Coronary artery (tissue), 2 donors: ENCODE results near the gene KLK15.

ENCODE experiments used
- DNase-seq: peaks from one replicate; pipeline ENCODE4 v3.0.0-alpha.2; 2017; ENCODE audit warnings: low spot score
- H3K27ac ChIP-seq, 2 donors: fragments of 200-600 bp; sonication (generic); one replicate each; pipeline ENCODE4 v1.5.1; 2016 to 2019
- H3K4me3 ChIP-seq: fragments of 200-600 bp; sonication (generic); 2 replicates; pipeline ENCODE4 v1.5.1; 2016; ENCODE audit warnings: mild to moderate bottlenecking, moderate library complexity
- CTCF ChIP-seq: fragments of 200-600 bp; sonication (generic); IDR thresholded peaks from one replicate; pipeline ENCODE4 v1.5.1; 2019; ENCODE audit warnings: antibody characterized with exemption

KLK15 gene, protein sequence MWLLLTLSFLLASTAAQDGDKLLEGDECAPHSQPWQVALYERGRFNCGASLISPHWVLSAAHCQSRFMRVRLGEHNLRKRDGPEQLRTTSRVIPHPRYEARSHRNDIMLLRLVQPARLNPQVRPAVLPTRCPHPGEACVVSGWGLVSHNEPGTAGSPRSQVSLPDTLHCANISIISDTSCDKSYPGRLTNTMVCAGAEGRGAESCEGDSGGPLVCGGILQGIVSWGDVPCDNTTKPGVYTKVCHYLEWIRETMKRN

GRCh38 chr19:50833117-50833801, at the start of gene KLK15:
Gene KLK15, minus strand, starts transcription at chr19:50833574. Its CDS starts 2,082 bp downstream, at chr19:50831492.
- TF ChIP-seq CTCF: no peak
- H3K27ac ChIP-seq: no peak within 1 kb of the TSS
- no peak for DNase-seq
- H3K4me3 ChIP-seq: no peak within 1 kb of the TSS

- Histone ChIP-seq H3K27ac (no peak overlapping the region), H3K4me3 (no peak overlapping the region)
- no peak for DNase-seq
- TF ChIP-seq CTCF: no peak
Measured at GRCh38 chr19:50882188-50882587, 48.8 kb upstream of the KLK15 start.

DNA sequence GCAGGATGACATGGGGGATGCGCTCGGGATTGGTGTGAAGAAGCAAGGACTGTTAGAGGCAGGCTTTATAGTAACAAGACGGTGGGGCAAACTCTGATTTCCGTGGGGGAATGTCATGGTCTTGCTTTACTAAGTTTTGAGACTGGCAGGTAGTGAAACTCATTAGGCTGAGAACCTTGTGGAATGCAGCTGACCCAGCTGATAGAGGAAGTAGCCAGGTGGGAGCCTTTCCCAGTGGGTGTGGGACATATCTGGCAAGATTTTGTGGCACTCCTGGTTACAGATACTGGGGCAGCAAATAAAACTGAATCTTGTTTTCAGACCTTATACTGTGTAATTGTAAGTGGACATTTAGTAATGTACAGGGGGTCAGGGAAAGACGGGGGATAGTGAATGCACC, 46.9 kb upstream of the KLK15 start:
- DNase-seq: no peak
- no peak for TF ChIP-seq CTCF
- H3K4me3 ChIP-seq: no peak overlapping the region
- H3K27ac ChIP-seq: no peak overlapping the region

DNA sequence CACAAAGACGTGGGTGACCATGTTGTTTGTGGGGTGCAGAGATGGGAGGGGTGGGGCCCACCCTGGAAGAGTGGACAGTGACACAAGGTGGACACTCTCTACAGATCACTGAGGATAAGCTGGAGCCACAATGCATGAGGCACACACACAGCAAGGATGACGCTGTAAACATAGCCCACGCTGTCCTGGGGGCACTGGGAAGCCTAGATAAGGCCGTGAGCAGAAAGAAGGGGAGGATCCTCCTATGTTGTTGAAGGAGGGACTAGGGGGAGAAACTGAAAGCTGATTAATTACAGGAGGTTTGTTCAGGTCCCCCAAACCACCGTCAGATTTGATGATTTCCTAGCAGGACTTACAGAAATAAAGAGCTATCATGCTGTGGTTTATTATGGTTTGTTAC, 45.5 kb upstream of the KLK15 start:
- H3K4me3 ChIP-seq: no peak overlapping the region
- no peak for DNase-seq
- no peak for TF ChIP-seq CTCF
- H3K27ac ChIP-seq: no peak overlapping the region

DNA sequence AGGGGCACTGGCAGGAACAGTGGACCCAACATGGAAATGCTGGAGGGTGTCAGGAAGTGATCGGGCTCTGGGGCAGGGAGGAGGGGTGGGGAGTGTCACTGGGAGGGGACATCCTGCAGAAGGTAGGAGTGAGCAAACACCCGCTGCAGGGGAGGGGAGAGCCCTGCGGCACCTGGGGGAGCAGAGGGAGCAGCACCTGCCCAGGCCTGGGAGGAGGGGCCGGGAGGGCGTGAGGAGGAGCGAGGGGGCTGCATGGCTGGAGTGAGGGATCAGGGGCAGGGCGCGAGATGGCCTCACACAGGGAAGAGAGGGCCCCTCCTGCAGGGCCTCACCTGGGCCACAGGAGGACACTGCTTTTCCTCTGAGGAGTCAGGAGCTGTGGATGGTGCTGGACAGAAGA, 44.0 kb upstream of the KLK15 start:
- TF ChIP-seq CTCF: no peak
- H3K27ac ChIP-seq: no peak overlapping the region

GRCh38 chr19:50876456-50876855, 43.1 kb upstream of the KLK15 start:
- DNase-seq: no peak
- no peak overlapping the region for H3K4me3 ChIP-seq
- no peak overlapping the region for H3K27ac ChIP-seq
- TF ChIP-seq CTCF: no peak

More for the DNA sequence above, 44.0 kb upstream of the KLK15 start:
- DNase-seq: no peak
- H3K4me3 ChIP-seq: no peak overlapping the region
